Activated CD8-positive, alpha-beta memory T cell treated with anti-CD3 and anti-CD28 coated beads for 48 hours (primary cell): ENCODE measurements around the gene TMEM129.
A peak's percentile ranks its signal among the peaks of the same experiment; 100 is the strongest.

Source experiments
- DNase-seq, 3 experiments: peaks; one replicate each; pipeline ENCODE4 v3.0.0-alpha.2; 2020; ENCODE audit warnings: low read depth in 2 of 3, low spot score in 2 of 3

Gene TMEM129, protein sequence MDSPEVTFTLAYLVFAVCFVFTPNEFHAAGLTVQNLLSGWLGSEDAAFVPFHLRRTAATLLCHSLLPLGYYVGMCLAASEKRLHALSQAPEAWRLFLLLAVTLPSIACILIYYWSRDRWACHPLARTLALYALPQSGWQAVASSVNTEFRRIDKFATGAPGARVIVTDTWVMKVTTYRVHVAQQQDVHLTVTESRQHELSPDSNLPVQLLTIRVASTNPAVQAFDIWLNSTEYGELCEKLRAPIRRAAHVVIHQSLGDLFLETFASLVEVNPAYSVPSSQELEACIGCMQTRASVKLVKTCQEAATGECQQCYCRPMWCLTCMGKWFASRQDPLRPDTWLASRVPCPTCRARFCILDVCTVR

DNA sequence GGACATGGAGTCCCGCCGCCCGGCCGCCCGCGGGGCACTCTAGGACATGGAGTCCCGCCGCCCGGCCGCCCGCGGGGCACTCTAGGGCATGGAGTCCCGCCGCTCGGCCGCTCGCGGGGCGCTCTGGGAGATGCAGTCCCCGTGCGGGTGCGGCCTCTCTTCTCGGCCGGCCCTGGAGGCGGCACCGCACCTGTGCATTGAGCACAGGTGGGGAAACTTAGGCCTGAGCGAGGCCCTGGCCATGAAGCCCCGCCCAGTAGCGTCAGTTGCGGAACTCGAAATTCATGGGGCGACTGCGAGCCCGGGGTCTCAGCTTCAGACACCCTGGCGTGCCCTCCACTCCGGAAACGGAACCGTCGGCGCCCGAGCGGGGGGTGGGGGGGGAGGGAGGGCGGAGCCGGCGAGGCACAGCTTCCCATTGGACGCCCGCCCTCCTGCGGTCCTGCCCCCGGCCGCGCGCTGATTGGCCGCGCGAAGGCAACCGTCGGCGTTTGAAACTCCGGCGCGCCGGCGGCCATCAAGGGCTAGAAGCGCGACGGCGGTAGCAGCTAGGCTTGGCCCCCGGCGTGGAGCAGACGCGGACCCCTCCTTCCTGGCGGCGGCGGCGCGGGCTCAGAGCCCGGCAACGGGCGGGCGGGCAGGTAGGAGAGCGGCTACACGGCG, at the start of gene TMEM129, which contains the start of gene TACC3:
Gene TMEM129 (minus strand): TSS at position 321 of the 663 bp plus-strand sequence. CDS start 486 bp downstream, outside the sequence.
Gene TACC3 (plus strand): TSS at position 519 of the 663 bp plus-strand sequence. CDS start 1,901 bp downstream, outside the sequence.
- DNase-seq = peak in 2 of 3 experiments; percentile 82

DNA sequence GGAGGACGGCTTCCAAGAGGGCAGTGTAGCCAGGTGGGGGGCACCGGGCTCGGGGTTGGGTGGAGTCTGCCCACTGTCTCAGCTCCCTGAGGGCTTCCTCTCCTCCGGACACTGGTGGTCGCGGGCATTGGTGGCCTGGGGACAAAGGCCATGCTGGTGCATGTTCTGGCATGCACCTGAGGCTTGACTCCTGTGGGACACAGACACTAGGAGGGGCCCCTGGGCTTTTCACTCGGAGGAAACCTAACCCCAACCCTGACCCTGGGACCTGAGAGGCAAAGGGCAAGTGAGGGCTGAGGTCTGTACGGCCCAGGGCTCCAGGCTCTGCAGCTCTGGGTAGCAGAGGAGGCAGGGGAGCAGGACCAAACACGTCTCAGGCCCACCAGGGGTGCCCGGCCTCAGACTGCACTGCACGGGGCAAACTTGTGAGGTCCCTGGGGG, 49.7 kb upstream of the TMEM129 start:
- no peak for DNase-seq

DNA sequence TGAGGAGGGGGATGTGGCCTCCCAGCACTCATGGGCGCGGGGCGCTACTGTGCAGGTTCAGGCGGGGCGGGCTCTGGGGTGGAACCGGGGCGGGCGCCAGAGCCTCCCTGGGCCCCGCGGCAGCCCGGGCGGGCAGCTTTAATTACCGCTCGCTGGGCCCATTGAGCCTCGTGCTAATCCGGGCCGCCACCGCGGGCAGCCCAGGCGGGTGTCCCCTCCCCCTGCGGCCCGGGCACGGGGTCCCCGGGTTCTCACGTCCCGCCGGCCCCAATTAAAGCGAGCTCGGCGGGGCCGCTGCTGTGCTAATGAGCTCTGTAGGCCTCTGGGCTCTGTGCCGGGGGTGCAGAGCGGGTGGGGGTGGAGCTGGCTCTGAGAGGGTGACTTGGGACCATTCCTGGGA, 49.1 kb upstream of the TMEM129 start:
- DNase-seq = no peak

DNA sequence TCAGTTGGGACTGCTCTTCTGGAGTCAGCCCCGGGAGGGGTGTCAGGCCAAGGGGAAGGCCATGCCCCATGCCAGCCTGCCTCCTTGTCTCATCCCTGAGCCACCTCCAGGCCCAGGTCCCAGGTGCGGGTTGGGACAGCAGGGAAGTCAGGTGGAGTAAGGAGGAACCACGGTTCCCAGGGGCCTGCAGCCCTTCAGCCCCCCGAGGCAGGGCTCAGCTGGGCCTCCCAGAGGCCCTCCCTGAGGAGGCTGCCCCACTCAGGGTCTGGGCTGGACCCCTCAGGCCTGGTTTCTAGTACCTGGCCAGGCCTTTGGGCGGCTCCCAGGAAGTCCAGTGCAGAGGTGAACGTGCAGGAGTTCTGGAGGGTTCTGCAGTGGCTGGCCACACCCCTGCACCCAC, 48.6 kb upstream of the TMEM129 start:
- DNase-seq = no peak

DNA sequence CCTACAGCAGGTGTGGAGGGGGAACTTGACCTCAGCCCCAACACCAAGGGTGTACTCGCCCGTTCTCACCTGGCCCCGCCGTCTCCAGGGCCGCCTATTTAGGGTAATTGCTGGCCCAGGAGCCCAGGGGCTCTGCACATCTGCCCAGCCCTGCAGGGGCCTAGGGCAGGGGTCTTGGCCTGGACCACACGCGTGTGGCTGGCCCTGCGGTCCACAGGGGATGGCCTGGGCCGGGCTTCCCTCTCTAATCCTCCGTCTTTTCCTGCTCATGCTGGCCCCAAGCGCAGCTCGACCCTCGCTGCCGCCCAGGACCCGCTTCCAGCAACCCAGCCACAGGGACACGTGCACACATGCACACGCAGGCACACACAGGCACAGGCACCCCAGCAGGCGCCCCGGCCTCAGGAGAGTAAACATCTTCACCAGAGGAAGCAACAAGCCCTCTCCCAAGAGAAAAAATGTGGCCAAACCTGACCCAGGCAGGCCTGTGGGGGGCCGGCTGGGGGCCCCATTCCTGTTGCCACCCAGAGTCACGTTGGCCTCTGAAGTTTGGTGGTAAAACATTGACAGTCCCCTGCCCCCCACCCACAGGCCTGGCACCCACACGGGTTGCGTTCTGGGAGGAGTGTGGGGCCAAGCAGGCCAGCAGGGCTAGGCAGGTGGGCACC, 47.4 kb upstream of the TMEM129 start:
- DNase-seq = no peak

DNA sequence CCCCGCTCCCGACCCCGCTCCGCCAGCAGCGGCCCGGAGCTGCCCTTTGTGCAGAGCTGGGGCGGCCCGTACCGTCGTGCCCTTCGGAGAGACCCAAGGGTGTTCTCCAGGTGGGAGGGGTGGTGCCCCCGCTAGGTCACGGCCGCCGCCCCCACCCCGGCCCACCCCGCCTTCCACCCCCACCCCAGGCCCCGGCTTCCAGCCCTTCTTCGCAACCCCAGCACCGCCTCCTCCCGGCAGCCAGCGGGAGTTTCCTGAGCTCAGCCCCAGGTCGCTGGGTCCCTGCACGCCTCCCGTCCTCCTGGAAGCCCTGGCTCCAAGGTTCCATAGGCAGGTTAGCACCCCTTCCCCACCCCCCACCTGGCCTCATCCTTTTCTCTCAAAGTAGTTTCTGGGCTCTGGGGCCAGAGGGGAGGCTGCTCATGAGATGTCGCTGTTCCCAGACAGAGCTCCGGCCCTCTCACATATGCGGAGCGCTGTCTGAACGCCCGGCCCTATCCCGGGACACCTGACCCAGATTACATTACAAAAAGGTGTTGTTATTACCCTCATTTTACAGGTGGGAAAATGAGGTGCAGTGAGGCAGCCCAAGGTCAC, 46.7 kb upstream of the TMEM129 start:
- no peak for DNase-seq

DNA sequence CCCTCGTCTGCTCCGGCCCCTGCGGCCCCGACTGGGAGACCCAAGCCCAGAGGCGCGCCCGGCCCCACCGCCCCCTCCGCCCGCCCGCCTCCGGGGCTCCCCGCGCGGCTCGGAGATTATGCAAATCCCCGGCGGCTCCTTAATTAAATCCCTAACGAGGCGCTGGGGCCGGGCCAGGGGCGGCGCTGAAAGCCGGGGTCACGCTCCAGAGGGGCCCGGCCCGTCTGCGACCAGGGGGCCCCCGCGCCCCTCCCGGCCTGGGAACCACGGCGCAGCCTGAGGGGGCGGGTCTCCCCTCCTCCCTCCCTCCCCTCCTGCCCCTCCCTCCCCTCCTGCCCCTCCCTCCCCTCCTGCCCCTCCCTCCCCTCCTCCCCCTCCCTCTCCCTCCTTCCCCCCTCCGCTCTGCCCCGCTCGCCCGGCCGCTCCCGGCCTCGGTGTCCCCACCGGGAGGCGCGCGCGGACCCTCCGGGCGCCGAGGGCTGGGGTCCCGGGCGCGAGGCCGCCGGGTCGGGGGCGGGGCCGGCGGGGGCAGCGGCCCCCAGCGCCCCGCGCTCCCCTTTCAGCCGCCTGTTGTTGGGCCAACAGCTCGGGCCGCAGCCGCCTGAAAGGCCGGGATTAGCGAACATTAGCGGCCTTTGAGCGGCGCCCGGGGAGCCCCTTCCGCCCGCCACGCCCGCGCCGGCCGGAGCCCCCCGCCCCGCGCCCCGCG, 46.1 kb upstream of the TMEM129 start:
- no peak for DNase-seq

DNA sequence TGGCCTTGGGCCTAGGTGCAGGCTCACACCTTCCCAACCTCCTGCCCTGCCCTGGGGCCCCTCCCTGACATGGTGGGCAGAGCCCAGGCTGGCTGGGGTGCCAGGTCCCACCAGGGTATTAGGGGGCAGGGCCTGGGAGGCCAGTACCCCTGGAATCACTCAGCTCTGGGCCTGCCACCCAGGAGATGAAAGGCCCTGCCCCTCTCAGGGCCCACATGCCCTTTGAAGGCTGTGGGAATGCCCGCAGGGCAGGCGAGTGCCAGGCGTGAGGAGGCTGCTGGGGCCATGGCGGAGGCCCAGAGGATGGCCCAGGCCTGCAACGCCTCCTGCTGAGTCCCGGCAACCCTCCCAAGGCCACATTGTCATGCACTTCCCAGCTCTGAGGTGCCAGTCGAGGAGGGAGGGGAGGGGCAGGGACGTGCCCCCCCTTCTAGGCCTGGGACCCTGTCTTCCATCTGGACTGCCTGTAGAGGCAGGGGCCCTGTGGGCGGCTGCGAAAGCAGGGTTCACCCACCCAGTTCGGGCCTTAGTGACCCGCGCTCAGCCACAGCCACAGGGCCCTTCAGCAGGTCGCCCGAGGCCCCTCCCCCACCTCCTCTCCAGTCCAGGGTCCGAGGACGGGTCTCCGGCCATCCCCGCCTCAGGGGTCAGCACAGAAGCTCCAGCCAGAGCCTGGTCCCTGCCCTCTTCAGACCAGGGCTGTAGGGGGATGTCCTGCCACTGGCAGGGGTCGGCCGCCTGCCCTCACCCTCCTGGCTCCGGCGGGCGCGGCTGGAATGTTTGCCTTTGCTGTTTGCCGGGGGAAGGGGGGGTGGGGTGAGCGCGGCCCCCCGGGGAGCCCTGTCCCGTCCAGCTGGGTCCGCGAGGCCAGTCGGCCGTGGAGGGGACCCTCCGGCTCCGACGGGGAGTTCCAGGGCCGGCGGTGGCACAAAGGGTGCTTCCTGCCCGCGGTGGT, 45.3 kb upstream of the TMEM129 start:
- DNase-seq = no peak

DNA sequence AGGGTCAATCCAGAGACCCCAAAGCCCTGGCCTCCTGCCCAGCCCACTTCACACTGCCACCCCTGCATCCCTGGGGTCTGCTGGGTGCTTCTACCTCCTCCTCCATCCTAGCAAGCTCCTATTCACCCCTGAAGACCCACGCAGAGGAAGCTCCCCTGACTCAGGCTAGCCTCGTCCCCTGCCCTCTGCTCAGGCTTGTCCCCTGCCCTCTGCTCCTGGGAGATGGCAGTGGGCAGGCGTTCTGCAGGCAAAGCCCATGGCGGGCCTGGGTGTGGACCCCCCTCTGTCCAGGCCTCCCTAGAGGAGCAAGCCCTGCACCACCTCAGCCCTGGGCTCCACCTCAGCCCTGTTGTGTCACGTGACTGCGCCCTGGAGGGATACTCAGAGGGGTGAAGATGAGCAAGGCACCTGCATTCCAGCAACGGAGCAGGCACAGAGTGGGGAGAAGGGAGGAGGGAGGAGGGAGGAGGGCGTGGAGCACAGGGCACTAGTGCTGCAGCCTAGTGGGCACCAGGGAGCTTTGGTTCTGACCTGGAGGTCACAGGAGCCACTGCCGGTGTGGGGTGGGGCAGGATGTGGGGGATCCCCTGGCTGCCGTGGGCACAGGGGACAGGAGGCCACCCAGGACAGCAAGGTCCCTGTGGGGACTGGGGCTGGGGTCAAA, 44.4 kb upstream of the TMEM129 start:
- no peak for DNase-seq

DNA sequence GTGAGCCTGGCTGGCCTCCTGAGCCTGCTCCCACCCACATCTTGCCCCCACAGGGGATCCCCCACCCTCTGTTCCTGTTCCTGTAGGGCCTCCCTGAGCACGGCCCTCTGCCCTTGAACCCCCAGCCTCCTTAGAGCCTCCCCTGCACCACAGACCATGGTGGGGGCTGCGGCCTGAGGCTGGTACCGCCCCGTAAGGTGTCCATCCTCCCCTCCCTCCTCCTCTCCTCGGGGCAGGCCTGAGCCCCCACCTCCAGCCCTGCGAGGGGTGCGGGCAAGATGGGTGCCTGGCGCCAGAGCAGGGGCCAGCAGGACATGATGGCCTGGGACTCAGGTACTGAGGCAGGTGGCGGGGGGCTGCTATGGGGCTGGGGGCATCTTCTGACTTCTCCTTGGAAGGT, 43.5 kb upstream of the TMEM129 start:
- DNase-seq = no peak

DNA sequence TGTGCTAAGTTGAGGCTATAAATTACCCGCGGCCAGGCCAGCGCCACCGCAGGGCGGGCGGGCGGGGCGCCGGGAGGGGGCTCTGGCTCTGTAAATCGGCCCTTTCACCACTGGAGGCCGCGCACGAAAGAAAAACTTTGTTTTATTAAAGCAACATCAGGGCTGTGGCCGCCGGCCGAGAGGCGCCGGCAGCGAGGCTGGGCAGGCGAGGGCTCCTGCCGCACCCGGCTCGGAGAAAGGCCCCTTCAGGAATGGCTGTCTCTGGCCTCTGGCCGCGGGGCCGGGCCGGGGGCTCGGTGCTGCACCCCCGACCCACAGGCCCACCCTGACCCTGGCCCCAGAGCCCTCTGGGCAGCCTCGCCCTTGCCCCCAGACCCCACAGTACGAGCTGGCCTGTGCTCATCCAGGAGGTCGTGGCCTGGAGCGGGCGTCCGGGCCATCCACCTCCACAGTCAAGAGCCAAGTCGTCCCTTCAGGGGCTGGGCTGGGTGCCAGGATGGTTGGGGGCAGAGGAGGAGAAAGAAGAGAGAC, 42.5 kb upstream of the TMEM129 start:
- no peak for DNase-seq

DNA sequence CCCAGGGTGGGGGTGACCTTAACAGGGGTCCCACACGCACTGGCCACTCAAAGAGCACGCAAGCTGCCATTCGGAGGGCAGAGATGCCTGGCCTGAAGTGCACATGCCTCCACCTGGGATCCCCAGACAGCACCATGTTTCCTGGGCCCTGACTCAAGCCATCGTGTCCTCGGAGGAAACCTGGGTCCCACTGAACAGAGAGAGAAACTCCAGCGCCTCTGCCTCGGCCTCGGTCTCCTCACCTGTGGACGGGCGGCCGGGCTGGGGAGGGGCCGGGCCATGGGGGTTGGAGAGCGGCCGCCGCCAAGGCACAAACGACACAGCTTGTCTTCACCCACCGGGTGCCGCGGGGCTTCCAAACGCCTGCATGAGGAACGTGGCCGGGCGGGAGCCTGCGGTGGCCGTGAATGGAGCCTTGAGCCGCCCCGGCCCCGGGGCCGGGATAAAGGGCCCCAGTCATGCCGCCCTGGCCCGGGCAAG, 42.0 kb upstream of the TMEM129 start:
- DNase-seq = no peak

DNA sequence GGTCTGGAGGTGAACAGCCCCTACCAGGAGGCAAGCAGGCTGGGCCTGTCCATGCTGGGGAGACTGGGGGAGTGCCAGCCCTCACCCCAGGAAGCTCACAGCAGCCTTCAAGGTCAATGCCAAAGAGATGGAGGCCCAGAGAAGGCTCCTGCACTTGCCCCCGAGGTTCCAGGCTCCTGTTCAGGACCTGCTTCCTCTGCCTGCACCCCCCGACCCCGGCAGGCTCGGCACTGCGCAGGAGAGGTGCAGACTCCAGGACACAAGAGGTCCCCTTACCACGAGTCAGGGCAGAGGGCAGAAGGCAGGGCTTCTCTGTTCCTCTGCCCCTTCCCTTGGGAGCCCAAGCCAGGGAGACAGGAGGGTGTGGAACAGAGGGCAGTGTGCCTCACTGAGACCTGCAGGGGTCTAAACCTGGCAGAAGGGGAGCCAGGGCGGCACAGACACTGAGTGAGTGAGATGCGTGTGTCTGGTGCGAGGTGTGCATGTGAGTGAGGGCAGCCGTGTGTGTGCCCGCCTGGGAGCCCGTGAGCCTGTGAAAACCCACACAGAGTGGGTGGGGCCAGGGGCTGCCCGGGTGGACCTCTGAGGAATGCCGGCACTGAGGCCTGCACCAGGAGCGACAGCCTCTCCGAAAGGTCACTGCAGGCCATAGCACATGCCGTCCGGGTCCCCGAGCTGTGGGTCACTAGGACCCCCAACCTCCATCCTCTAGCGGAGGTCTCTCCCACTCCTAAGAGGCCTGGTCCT, 41.3 kb upstream of the TMEM129 start:
- no peak for DNase-seq

DNA sequence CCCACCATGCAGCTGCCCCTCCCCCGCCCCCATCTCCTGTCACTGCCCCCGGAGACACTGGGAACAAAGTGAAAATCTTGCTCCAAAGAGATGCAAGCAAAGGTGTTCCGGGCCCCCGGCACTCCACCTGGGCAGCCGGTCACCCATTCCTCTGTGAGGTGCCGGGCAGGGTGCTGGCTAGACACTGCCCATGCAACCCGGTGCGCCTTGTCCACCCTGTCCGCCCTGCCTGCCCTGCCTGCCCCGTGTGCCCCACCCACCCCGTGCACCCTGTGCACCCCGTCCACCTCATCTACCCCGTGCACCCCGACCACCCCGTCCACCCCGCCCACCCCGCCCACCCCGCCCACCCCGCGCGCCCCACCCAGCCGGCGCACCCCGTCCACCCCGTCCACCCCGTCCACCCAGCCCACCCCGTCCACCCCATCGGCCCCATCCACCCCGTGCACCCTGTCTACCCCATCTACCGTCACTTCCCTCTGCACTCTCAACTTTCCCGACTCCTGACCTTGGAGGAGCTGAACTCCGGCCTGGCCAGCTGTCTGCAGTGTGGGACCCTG, 40.1 kb upstream of the TMEM129 start:
- no peak for DNase-seq

DNA sequence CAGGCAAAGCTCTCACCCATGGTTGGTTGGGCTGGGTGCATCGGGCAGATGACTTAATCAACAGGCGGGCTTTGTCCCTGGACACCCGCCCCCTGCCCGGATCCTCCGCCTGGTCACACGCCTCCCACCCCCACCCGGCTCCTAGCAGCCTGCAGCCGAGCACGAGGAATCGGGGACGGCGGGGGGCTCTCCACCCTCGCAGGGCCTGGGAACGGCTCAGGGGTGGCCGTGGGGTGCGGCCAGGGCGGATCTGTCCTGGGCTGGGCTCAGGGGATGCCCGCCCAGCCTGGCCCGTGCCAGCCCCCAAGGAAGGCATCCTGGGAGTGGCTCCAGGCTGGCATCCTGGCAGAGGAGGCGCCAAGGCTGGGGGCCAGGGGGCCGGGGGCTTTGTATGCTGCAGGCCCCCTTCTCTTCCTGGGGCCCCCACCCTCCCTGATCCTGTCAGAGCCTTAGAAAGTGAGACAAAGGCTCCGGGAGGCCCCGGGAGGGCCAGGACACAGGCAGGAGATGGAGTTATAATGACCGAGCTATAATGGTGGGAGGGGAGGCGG, 39.5 kb upstream of the TMEM129 start:
- DNase-seq = no peak

DNA sequence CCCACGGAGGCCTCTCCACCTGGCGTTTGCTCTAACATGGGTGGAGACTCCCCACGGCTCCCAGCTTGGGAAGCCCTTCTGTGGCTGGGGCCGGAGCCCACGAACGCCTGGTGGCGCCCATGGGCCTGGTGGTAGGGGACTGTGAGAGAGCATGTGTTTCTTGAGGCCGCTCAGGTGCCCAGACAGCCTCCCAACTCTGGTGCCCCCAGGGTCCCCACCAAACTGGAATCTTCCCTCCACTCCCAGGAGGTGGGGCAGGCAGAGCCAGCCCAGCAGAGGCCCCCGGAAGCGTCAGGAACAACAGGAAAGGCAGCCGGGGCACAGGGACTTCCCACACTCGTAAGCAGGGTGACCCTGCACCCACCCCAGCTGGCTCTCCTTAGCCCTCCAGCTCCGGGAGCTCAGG, 38.7 kb upstream of the TMEM129 start:
- no peak for DNase-seq

DNA sequence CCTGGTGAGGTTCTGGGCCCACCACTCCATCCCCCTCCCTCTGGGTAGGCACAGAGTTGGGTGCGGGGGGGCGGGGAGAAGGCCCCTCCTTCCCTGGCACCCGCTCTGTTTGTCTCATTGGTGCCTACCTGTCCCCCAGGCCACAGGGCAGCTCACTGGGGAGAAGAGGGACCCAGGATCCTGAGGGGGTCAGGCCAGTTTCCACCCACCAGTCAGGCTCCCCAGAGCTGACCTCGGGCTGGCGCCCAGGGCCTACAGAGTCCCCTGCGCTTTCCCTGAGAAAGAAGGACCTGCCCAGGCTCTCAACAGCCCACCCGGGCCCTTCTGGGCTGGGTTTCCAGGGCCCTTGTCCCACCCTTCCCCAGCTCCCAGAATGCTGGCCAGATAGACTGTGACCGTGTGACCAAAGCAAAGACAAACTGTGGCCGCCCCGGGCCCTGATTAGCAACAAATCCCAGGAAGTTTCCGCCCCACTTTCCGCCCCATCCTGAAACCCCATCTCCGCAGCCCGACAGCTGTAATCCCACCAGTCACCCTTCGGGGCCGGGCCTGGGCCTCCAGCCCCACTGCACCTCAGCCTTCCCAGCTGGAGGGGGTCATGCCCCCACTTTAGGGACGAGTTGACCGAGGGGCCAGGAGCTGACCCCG, 38.2 kb upstream of the TMEM129 start:
- no peak for DNase-seq
